BE2C (cell line): ENCODE data around the gene EPHA6.

Experiments
- DNase-seq: peaks from one replicate; pipeline ENCODE4 v3.0.0-alpha.2; 2020
- H3K27me3 ChIP-seq: fragments of 250-450 bp; sonication (Bioruptor Pico); 2 replicates; pipeline ENCODE4 v1.5.1; 2020; ENCODE audit warnings: mild to moderate bottlenecking
- H3K36me3 ChIP-seq: fragments of 250-450 bp; sonication (Bioruptor Pico); 2 replicates; pipeline ENCODE4 v1.5.1; 2020; ENCODE audit warnings: mild to moderate bottlenecking
- H3K4me1 ChIP-seq: fragments of 250-450 bp; sonication (Bioruptor Pico); 2 replicates; pipeline ENCODE4 v1.5.1; 2020
- H3K4me3 ChIP-seq: 2 replicates; pipeline ENCODE4 v1.5.1; 2011; ENCODE audit warnings: low read depth, low read length
- H3K9me3 ChIP-seq: fragments of 250-450 bp; sonication (Bioruptor Pico); 2 replicates; pipeline ENCODE4 v1.5.1; 2020
- CTCF ChIP-seq: IDR thresholded peaks from 2 replicates; pipeline ENCODE4 v1.5.1; 2012; ENCODE audit warnings: mild to moderate bottlenecking, low read depth, low read length

The EPHA6 gene

GRCh38 chr3:97089621-97090020, 275.2 kb downstream of the EPHA6 start:
- H3K4me1 ChIP-seq = no peaks in the 10 kb centered on the region
- no peaks in the 10 kb centered on the region for H3K36me3 ChIP-seq
- H3K9me3 ChIP-seq = no peaks in the 10 kb centered on the region
- H3K27me3 ChIP-seq = no peaks in the 10 kb centered on the region
- DNase-seq = no peak
- H3K4me3 ChIP-seq = no peak overlapping the region
- TF ChIP-seq CTCF = no peak

- no peak for DNase-seq
- no peak overlapping the region for H3K4me3 ChIP-seq
Observed at GRCh38 chr3:97102641-97103040, 288.2 kb downstream of the EPHA6 start.

GRCh38 chr3:97105989-97106651, 291.7 kb downstream of the EPHA6 start:
- no peaks in the 10 kb centered on the region for H3K4me1 ChIP-seq
- H3K4me3 ChIP-seq = no peak overlapping the region
- no peaks in the 10 kb centered on the region for H3K36me3 ChIP-seq
- no peaks in the 10 kb centered on the region for H3K27me3 ChIP-seq
- H3K9me3 ChIP-seq = no peaks in the 10 kb centered on the region
- no peak for TF ChIP-seq CTCF
- DNase-seq = no peak

More at GRCh38 chr3:97102641-97103040, 288.2 kb downstream of the EPHA6 start:
- H3K4me1 ChIP-seq = no peaks in the 10 kb centered on the region; the same call in 1 of the 2 replicates
- no peaks in the 10 kb centered on the region for H3K27me3 ChIP-seq
- no peak for TF ChIP-seq CTCF
- H3K36me3 ChIP-seq = no peaks in the 10 kb centered on the region
- no peaks in the 10 kb centered on the region for H3K9me3 ChIP-seq

- Histone ChIP-seq H3K4me1 (no peaks in the 10 kb centered on the region), H3K4me3 (no peak overlapping the region), H3K27me3 (no peaks in the 10 kb centered on the region), H3K36me3 (no peaks in the 10 kb centered on the region), H3K9me3 (no peaks in the 10 kb centered on the region)
- no peak for TF ChIP-seq CTCF
- no peak for DNase-seq
Observed at GRCh38 chr3:97106652-97106989, 292.2 kb downstream of the EPHA6 start.

GRCh38 chr3:97108136-97108535, 293.7 kb downstream of the EPHA6 start:
- no peaks in the 10 kb centered on the region for H3K4me1 ChIP-seq
- no peaks in the 10 kb centered on the region for H3K9me3 ChIP-seq
- no peaks in the 10 kb centered on the region for H3K36me3 ChIP-seq
- TF ChIP-seq CTCF = no peak
- no peak overlapping the region for H3K4me3 ChIP-seq
- H3K27me3 ChIP-seq = no peaks in the 10 kb centered on the region
- DNase-seq = no peak

GRCh38 chr3:97111244-97111643, 296.9 kb downstream of the EPHA6 start:
- Histone ChIP-seq H3K36me3 (no peaks in the 10 kb centered on the region), H3K27me3 (no peaks in the 10 kb centered on the region), H3K9me3 (no peaks in the 10 kb centered on the region), H3K4me3 (no peak overlapping the region), H3K4me1 (no peaks in the 10 kb centered on the region)
- no peak for TF ChIP-seq CTCF
- no peak for DNase-seq
